GM20431 (cell line): Measurements from ENCODE around the gene GPR157.

Source experiments
- in situ Hi-C: fragments of 300-500 bp; cut with MseI, MboI; formaldehyde crosslinking; loops from one replicate; pipeline ENCODE4 v1.15.0; 2020; ENCODE audit warnings: low sequenced_read_pairs; ENCODE audit not compliant: unreplicated experiment

The GPR157 gene

DNA sequence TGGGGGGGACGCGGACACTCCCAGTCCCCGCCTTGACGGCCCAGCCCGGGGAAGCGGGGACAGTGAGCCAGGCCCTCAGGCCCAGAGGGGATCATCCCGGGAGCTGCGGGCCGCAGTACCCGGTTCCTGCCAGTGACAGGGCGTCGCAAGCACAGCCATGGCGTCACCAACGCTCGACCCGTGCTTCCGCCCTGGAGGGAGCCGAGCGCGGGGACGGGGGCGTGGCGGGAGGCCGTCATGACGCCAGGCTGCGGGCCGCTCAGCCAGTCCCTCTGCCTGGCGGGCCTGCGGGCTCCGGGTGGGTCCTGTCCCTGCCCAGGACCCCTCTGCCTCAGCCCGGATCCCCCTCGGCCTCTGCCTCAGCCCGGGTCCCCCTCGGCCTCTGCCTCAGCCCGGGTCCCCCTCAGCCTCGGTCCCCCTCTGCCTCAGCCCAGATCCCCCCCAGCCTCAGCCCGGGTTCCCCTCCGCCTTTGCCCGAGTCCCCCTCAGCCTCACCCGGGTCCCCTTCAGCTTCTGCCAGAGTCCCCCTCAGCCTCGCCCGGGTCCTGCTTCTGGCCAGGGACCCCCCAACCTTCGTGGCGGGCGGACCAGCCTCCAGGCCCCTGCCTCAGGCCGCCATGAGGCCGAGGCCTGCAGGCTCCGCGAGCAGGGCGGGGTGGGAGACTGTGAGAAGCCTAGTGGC lies 57.2 kb downstream of the GPR157 start:
- in situ Hi-C loops: no loop called here

- in situ Hi-C loops: no loop called here
These were observed 58.4 kb downstream of the GPR157 start for GRCh38 chr1:9070486-9070885.

- in situ Hi-C loops: no loop called here
These were observed 59.4 kb downstream of the GPR157 start, which contains the start of gene SLC2A5 for GRCh38 chr1:9069326-9070100. Gene SLC2A5, minus strand, starts transcription at chr1:9069635. Its CDS starts 99 bp downstream, at chr1:9069536.

DNA sequence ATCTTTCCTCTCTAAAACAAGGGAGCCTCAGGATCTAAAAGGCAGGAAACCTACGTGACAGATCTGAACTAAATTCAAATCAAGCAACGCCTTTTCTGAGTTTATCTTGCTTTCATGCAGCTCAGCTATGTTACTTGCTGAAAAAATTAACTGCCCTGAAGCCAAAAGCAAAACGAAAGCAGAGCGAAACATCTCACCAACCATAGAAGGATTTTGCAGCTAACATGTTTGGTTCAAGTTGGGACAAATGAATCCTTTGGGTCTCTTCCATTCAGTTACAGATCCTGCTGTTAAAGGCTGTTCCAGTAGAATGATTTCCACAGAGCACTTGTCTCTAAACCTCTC lies 59.9 kb downstream of the GPR157 start:
- in situ Hi-C loops: no loop called here

DNA sequence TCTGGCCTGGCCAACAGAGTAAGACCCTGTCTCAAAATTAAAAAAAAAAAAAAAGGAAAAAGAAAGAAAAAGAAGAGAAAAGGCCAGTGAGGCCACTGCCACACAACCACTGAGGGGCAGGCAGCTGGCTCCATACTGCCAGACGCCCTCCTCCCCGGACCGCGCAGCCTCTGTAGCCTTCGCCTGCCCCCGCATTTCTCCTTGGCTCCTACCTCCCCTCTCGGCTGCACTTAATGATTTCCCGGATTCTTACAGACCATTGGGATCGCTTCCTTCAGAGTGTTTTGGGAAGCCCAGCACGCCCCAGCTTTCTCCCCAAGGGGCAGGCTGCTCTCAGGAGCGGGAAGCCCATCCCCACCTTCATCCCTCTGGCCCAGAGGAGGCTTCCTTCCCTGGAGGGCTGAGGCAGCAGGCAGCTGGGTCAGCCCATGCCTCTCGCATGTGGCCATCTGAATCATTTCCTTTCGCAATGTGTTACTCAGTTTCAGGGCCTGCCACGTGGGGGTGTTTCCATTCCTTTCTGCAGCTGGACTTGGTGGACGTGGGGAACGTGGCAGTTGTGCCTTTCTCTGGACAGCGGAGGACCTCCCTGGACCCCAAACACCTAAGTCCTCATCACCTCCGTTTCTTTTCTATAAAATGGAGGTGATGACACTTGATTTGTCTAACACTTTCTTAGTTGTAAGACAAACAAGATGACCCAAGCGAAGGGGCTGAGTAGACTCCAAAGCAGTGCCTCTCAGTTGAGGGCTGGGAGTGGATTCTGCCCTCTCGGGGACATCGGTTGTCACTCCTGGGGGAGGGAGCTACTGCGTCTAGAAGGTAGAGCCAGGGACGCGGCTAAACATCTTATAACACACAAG lies 61.7 kb downstream of the GPR157 start:
- in situ Hi-C loops: no loop called here

DNA sequence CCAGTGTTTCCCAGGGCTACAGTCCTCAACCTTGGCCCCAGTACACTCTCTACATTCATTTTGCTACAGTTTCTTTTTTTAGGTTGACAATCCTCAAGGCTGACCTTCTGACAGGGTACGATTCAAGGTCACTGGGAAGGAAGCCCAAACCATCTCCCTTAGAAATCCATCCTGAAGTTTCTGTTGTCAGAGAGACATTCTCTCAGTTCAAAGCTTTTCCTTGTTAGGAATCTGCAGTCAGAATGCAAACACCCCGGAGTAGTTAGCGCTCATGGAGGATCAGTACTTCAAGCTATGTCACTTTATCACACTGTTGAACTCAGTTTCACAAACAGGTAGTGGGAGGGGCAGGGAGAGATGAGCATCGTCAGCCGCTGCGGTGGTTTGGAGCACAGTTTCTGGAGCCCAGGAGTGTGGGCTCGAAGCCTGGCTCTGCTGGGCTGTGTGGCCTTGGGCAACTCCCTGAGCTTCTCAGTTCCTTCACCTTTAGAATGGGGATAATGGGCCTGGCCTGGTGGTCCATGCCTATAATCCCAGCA lies 63.6 kb downstream of the GPR157 start:
- in situ Hi-C loops: no loop called here

DNA sequence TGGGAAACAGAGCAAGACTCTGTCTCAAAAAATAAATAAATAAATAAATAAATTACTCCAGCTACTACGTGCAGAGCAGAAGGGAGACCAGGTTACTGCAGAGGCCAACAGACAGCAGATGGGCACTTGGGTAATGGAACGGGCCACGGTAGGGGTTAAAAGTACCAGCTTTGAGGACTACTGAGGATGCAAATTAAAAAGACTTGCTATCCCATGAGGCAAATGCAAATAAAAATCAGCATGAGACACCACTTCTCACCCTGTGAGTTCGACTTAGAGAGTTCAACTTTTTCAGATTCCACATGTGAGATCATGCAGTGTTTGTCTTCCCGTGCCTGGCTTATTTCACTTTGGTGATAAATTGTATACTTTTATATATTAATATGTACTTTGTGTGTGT lies 66.1 kb downstream of the GPR157 start:
- in situ Hi-C loops: no loop called here

GRCh38 chr1:9062021-9062471 lies 66.9 kb downstream of the GPR157 start:
- in situ Hi-C loops: no loop called here

- in situ Hi-C loops: no loop called here
These were observed 67.5 kb downstream of the GPR157 start for GRCh38 chr1:9061252-9061960.

- in situ Hi-C loops: no loop called here
These were observed 68.8 kb downstream of the GPR157 start for GRCh38 chr1:9059891-9060744.

DNA sequence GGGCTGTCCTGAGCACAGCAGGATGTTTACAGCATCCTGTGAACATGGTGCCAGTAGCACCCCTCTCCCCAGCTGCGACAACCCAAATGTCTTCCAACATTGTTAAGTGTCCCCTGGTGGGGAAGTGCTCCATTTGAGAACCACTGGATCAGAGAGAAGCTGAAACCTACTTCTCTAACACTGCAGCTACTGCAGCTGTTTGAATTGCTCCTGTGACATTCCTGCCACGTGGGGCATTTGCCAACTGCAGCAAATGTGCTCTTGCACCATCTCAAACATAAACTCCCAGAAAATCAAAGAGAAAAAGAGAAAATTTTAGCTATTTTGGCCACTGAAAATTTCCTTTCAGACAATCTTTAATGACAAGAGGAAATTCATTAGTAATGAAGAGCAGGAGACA lies 70.4 kb downstream of the GPR157 start:
- in situ Hi-C loops: no loop called here

- in situ Hi-C loops: no loop called here
These were observed 71.1 kb downstream of the GPR157 start for GRCh38 chr1:9057851-9058250.

DNA sequence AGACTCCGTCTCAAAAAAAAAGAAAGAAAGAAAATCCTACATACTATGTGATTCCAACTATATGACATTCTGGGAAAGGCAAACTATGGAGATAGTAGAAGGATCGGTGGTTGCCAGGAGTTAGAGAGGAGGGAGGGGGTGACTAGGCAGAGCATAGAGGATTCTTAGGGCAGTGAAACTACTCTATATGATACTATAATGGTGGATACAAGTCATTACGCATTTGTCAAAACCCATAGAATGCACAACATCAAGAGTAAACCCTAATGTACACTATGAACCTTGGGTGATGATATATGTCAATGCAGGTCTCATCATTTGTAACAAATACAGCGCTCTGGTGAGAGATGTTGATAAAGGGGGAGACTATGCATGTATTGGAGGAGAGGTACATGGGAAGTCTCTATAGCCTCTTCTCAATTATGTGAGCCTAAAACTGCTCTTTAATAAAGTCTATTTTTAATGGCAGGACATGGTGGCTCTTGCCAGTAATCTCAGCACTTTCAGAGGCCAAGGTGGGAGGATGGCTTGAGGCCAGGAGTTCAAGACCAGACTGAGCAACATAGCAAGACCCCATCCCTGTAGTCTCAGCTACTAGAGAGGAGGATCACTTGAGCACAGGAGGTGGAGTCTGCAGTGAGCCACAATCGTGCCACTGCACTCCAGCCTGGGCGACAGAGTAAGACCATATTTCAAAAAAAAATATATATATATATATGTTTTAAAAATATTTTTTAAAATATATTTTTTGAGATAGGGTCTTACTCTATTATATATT lies 76.4 kb downstream of the GPR157 start:
- in situ Hi-C loops: no loop called here

- in situ Hi-C loops: no loop called here
These were observed 77.5 kb downstream of the GPR157 start for GRCh38 chr1:9051379-9051778.

- in situ Hi-C loops: no loop called here
These were observed 78.1 kb downstream of the GPR157 start for GRCh38 chr1:9050803-9051202.
